Endodermal cell (in vitro differentiated cells): ENCODE results near the gene DDAH1. TPM values are rescaled to one million over a fixed set of nuclear protein-coding genes. Genes with fewer than 3 reads are reported as not detected.

Experiments
- DNase-seq: peaks from one replicate; pipeline ENCODE4 v3.0.0-alpha.2; 2017
- H3K27ac ChIP-seq: 2 replicates; pipeline ENCODE4 v1.5.1; 2013; ENCODE audit warnings: mild to moderate bottlenecking, low read depth, low read length, moderate library complexity
- H3K27me3 ChIP-seq: 2 replicates; pipeline ENCODE4 v1.6.1; 2013; ENCODE audit warnings: mild to moderate bottlenecking, low read length, moderate library complexity; ENCODE audit not compliant: insufficient read depth, control insufficient read depth, poor library complexity, severe bottlenecking
- H3K36me3 ChIP-seq: 2 replicates; pipeline ENCODE4 v1.7.0; 2013; ENCODE audit warnings: mild to moderate bottlenecking, low read length, moderate library complexity; ENCODE audit not compliant: control insufficient read depth, insufficient read depth
- H3K4me1 ChIP-seq: one replicate; pipeline ENCODE4 v1.7.0; 2013; ENCODE audit warnings: low read length; ENCODE audit not compliant: control insufficient read depth, insufficient read depth
- H3K4me3 ChIP-seq: 2 replicates; pipeline ENCODE4 v1.5.1; 2013; ENCODE audit warnings: mild to moderate bottlenecking, low read length, moderate library complexity
- H3K9ac ChIP-seq: 2 replicates; pipeline ENCODE4 v1.6.1; 2013; ENCODE audit warnings: mild to moderate bottlenecking, low read length, moderate library complexity; ENCODE audit not compliant: poor library complexity, severe bottlenecking; ENCODE audit errors: extremely low read depth
- H3K9me3 ChIP-seq: 2 replicates; pipeline ENCODE4 v1.6.1; 2013; ENCODE audit warnings: mild to moderate bottlenecking, low read length, moderate library complexity; ENCODE audit not compliant: control insufficient read depth
- H3K27ac Mint-ChIP-seq: 2 replicates; pipeline ENCODE4 v1.8.0; 2020; ENCODE audit warnings: mixed read lengths
- H3K27me3 Mint-ChIP-seq: 2 replicates; pipeline ENCODE4 v1.8.0; 2021; ENCODE audit warnings: mild to moderate bottlenecking, mixed read lengths; ENCODE audit not compliant: insufficient read depth
- H3K36me3 Mint-ChIP-seq: 2 replicates; pipeline ENCODE4 v1.8.0; 2020; ENCODE audit warnings: low read depth, mixed read lengths
- H3K4me1 Mint-ChIP-seq: 2 replicates; pipeline ENCODE4 v1.8.0; 2020; ENCODE audit warnings: mixed read lengths
- H3K4me3 Mint-ChIP-seq: 2 replicates; pipeline ENCODE4 v1.8.0; 2020; ENCODE audit warnings: mild to moderate bottlenecking, moderate library complexity, mixed read lengths
- H3K9me3 Mint-ChIP-seq: 2 replicates; pipeline ENCODE4 v1.8.0; 2020; ENCODE audit warnings: mild to moderate bottlenecking, mixed read lengths
- CTCF ChIP-seq: fragments of 200-600 bp; sonication (generic); conservative IDR thresholded peaks from 2 replicates; pipeline ENCODE4 v1.5.0; 2021; ENCODE audit warnings: antibody characterized with exemption, mild to moderate bottlenecking
- WGBS, 2 experiments: methylation state at CpG; one replicate each; pipeline versions ENCODE4 v1.1.5 to v1.1.7; 2013; ENCODE audit warnings: missing lambda C conversion rate in 2 of 2, mixed read lengths in 1 of 2; ENCODE audit not compliant: insufficient coverage in 1 of 2, insufficient read length in 1 of 2; 5-methylcytosine and 5-hydroxymethylcytosine counted together
- total RNA-seq, 2 donors: library from RNA; stranded (reverse); fragmentation: NEBNext Ultra II Directional in 1 of 2; extraction: Animal tissue kit (Norgen Biotek cat#: 25700) in 1 of 2; gene quantifications; 2 replicates in 1 of 2; 3 replicates in 1 of 2; pipeline ENCODE4 v1.2.1, GENCODE V29; 2021

Gene DDAH1
- total RNA-seq, 2 donors from 2014 or later = 16.3 to 22.8 TPM

- no peak for TF ChIP-seq CTCF
- DNase-seq = no peak
- Histone ChIP-seq H3K4me3 (no peak overlapping the region), H3K27me3 (no peaks in the 10 kb centered on the region), H3K9me3 (no peaks in the 10 kb centered on the region), H3K36me3 (no peaks in the 10 kb centered on the region), H3K4me1 (no peaks in the 10 kb centered on the region), H3K9ac (no peak overlapping the region), H3K27ac (peak overlapping the region; percentile 95)
- Mint-ChIP-seq H3K9me3 (no peaks in the 10 kb centered on the region), H3K4me3 (no peak overlapping the region), H3K36me3 (no peaks in the 10 kb centered on the region), H3K27ac (no peak overlapping the region), H3K4me1 (peaks cover 7% of the 10 kb centered on the region), H3K27me3 (no peaks in the 10 kb centered on the region)
- 80 to 95% methylated on average over 1 to 3 of the region's 3 CpGs for WGBS, 2 experiments
Observed at GRCh38 chr1:85406887-85407533, 57.9 kb downstream of the DDAH1 start.

- Histone ChIP-seq H3K27ac (no peak overlapping the region), H3K9ac (no peak overlapping the region), H3K36me3 (no peaks in the 10 kb centered on the region), H3K27me3 (no peaks in the 10 kb centered on the region), H3K4me1 (no peaks in the 10 kb centered on the region), H3K4me3 (no peak overlapping the region), H3K9me3 (no peaks in the 10 kb centered on the region)
- H3K4me3 Mint-ChIP-seq = no peak overlapping the region
- no peaks in the 10 kb centered on the region for H3K27me3 Mint-ChIP-seq
- 80% methylated on average over 1 of the region's 1 CpG; no CpG with 5 or more reads in 1 of the 2 experiments for WGBS, 2 experiments
- DNase-seq = no peak
- TF ChIP-seq CTCF = no peak
- no peaks in the 10 kb centered on the region for H3K36me3 Mint-ChIP-seq
- no peaks in the 10 kb centered on the region for H3K9me3 Mint-ChIP-seq
- H3K27ac Mint-ChIP-seq = no peak overlapping the region
- peaks cover 7% of the 10 kb centered on the region for H3K4me1 Mint-ChIP-seq
Observed at GRCh38 chr1:85406081-85406480, 58.9 kb downstream of the DDAH1 start.

- no peaks in the 10 kb centered on the region for H3K4me1 ChIP-seq
- no peaks in the 10 kb centered on the region for H3K36me3 ChIP-seq
- no peak overlapping the region for H3K9ac ChIP-seq
- no peak overlapping the region for H3K27ac ChIP-seq
- no peak for DNase-seq
- H3K9me3 ChIP-seq = no peaks in the 10 kb centered on the region
- Mint-ChIP-seq H3K27ac (no peak overlapping the region), H3K27me3 (no peaks in the 10 kb centered on the region), H3K36me3 (no peaks in the 10 kb centered on the region), H3K4me1 (peaks cover 7% of the 10 kb centered on the region), H3K4me3 (no peak overlapping the region), H3K9me3 (no peaks in the 10 kb centered on the region)
- H3K4me3 ChIP-seq = no peak overlapping the region
- H3K27me3 ChIP-seq = no peaks in the 10 kb centered on the region
- no peak for TF ChIP-seq CTCF
- 93 to 100% methylated on average over 4 to 5 of the region's 5 CpGs for WGBS, 2 experiments
Observed at GRCh38 chr1:85404408-85404807, 60.6 kb downstream of the DDAH1 start.
